Stimulated activated CD4-positive, alpha-beta T cell treated with anti-CD3 and anti-CD28 coated beads, Interleukin-4, amount 100 ng/mL, for 4 hours (primary cell): ENCODE results near the gene GAL3ST3.
A peak's percentile ranks its signal among the peaks of the same experiment; 100 is the strongest.
"Not testable (repeated sequence)": the region's sequence is repeated elsewhere in the genome, so short reads cannot be mapped to it uniquely, and the experiment has no call there.

Source experiments
- DNase-seq, 2 experiments: peaks; one replicate each; pipeline ENCODE4 v3.0.0-alpha.2; 2020

Gene GAL3ST3

DNA sequence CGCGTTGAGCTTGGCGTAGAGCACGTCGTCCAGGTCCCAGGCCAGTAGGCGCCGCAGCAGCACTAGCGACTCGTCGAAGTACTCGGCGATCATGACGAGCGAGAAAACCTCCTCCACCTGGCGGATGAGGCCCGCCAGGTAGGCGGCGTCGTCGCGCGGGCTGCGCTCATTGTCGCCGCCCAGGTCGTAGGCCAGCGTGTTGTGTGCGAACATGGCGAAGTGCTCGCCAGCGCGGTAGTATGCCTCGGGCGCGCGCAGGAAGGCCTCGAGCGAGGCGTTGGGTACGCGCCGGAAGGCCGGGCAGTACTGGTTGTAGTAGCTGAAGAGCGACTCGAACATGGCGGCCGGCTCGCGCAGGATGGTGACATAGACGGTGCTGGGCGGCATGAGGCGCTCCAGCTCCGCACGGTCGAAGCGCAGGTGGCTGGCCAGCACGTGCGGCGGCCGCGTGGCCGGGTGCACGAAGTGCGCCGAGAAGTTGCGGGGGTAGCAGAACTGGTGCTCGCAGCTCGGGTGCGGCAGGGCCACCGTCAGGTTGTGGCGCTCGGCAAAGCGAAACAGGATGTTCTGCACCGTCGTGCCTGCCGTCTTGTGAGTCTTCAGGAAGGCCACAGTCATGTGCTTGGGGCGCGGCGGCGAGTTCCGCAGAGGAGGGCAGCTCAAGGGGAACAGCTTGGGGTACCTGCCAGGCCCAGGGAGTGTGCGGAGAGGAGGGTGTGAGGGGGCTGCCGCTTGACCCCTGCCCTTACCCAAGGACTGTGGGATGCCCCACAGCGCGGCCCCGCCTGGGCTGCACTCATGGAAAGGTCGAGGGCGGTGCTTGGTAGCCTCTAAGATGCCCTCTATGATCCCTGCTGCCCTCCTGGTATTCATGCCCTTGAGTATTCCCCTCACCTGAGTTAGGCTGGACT, 5.7 kb downstream of the GAL3ST3 start:
- DNase-seq: no peak

DNA sequence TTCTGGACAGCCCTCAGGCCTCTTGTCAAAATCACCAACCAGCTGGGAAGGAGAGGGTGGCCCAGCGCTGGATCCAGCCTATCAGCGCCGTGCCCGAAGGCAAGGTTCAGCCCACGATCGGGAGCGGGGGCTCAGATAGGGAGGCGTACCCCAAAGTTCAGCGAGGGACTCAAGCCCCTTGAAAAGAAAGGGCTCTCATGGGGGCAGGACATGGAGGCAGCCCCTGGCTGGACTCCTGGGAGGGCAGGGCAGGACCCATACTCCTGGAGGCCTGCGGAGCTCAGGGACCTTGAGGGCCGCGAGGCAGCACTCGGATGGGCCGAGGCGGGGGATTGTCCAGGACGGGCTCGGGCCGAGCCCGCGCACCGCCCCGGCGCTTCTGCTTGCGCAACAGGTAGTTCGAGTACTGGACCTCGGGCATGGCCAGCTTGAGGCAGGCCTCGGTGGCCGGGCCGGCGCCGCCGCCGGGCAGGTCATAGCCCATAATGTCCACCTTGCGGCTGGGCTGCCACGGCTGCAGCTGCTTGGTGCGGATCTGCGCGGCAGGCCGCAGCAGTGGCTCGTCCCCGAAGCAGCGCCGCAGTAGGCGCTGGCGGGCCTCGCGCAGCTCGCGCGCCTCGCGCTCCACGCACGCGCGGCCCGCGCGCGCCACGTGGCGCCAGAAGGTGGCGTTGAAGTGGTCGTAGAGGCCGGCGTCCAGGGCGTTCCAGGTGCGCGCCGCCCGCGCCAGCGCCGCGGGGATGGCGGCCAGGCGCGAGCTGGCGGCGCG, 6.5 kb downstream of the GAL3ST3 start:
- DNase-seq: no peak

- no peak for DNase-seq
Observed at GRCh38 chr11:66039765-66040164, 9.2 kb downstream of the GAL3ST3 start.

- no peak for DNase-seq
Observed at GRCh38 chr11:66037327-66037726, 11.6 kb downstream of the GAL3ST3 start.

DNA sequence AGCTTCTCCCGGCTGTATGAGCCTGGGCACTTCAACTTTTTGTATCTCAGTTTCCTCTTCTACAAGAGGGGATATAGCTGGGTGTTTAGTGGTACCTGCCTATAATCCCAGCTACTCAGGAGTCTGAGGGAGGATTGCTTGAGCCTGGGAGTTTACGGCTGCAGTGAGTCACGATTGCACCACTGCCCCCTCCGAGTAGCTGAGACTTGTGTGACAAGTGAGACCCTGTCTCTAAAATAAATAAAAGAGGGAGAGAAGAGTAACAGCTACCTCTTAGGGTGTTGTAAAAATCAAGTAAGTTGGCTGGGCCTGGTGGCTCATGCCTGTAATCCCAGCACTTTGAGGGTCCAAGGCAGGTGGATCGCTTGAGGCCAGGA, 12.6 kb downstream of the GAL3ST3 start:
- no peak for DNase-seq

DNA sequence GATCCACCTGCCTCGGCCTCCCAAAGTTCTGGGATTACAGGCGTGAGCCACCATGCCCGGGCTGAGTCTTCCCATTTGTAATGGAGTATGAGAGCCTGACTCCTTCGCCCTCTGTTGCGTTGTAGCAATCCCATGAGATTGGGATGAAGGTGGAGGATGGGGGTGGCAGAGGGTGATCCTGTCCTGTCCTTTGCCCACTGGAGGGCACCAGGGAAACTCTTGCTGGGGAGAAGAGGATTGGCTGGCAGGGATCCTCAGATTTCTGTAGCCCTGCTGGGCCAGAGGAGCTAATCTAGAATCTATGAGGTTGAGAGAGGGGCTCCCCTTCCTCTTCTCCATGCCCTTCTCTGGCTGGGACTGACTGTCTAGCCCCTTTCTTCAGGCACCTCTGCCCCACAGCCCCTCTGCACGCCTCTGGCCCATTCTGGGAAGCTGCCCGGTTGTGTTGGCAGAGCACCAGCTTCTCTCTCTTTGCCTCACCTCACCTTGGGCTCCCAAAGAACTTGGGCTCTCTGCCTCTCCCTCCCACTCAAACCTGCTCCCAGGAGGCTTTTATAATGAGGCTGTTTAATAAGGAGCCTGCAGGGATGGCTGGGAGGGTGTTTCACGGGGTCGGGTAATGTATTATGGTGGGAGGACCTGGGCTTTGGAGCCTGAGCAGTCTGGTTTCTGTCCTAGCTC, 13.2 kb downstream of the GAL3ST3 start:
- no peak for DNase-seq

GRCh38 chr11:66032957-66033735, 15.8 kb downstream of the GAL3ST3 start:
- no peak for DNase-seq

GRCh38 chr11:66026017-66026529, 22.9 kb downstream of the GAL3ST3 start, which contains the start of gene CATSPER1:
TSS of gene CATSPER1 (minus strand) at chr11:66026479. CDS start at chr11:66026379, 100 bp downstream.
- no peak for DNase-seq

DNA sequence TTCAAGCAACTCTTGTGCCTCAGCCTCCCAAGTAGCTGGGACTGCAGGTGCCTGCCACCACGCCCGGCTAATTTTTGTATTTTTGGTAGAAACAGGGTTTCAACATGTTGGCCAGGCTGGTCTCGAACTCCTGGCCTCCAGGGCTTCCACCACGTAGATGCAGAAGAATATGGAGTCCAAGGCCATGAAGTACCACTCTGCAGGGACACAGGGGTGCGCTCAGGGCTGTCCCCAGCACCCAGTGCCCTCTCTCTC, 25.8 kb downstream of the GAL3ST3 start:
- not testable (repeated sequence) for DNase-seq

- peak; percentile 60 to 81 for DNase-seq
Observed at GRCh38 chr11:66022401-66023185, 26.4 kb downstream of the GAL3ST3 start.

DNA sequence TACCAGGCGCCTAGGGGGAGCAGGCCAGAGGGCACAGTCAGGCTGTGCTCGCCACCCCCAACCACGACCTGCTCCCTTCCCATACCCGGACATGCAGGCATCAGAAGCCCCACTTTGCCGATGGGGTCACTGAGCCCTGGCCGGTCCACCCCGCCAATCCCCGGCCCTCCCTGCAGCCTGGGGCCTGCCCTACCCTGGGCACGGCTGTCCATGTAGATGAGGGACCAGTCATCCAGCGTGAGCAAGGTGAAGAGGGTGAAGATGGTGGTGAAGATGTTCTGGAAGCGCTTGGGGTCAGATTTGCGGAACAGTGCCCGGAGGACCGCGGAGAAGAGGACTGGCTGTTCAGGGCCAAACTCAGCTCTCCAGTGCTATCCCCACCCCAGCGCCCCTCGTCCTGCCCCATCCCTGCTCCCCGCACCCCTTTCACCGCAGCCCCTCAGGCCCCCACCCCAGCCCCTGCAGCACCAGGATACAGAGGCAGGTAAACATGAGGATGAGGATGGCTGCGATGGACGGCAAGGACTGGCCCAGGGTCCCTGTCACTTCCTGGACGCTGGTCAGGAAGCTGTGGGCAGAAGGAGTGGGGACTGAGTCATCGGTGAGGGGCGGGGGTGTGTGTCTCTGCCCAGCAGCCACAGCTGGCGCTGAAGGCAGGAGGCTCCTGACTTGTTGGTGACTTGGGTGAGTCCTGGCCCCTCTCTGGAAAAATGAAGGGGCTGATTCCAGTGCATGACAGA, 28.2 kb downstream of the GAL3ST3 start:
- DNase-seq: peak in 1 of 2 experiments; percentile 18

DNA sequence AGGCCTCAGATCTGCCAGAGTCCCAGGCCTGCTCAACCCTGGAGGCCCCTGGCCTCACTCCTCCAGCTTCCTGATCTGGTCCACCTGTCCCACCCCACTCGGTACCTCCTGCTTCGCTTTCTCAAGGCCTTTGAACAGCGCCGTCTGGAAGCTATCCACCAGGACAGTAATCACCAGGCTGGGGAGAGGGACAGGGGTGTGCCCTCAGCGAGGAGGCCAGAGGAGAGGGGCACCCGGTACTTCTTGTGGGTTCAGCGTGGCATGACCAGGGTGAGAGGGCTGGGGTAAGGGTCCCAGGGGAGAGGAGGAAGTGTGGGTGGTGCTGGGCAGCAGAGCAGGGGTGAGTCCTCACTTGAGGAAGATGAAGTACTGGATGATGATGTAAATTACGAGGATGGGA, 28.7 kb downstream of the GAL3ST3 start:
- DNase-seq: no peak

DNA sequence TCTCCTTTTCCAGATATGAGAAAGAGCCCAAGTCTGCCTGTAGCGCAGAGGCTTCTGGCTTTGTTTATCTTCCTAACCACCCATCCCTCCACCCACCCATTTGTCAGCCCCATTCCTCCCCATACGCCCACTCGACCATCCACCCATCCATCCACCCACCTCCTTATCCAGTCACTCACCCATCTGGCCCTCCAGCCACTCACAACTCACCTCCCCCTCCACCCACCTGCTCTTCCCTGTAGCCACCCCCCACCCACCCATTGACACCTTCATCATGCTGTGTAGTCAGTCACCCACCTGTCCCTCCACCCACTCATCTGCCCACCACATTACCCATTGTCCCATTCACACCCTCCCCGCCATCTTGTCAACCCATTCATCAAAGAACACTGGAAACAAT, 31.6 kb downstream of the GAL3ST3 start:
- peak in 1 of 2 experiments; percentile 86 for DNase-seq

- DNase-seq: no peak
Observed at GRCh38 chr11:66016793-66017177, 32.2 kb downstream of the GAL3ST3 start.

DNA sequence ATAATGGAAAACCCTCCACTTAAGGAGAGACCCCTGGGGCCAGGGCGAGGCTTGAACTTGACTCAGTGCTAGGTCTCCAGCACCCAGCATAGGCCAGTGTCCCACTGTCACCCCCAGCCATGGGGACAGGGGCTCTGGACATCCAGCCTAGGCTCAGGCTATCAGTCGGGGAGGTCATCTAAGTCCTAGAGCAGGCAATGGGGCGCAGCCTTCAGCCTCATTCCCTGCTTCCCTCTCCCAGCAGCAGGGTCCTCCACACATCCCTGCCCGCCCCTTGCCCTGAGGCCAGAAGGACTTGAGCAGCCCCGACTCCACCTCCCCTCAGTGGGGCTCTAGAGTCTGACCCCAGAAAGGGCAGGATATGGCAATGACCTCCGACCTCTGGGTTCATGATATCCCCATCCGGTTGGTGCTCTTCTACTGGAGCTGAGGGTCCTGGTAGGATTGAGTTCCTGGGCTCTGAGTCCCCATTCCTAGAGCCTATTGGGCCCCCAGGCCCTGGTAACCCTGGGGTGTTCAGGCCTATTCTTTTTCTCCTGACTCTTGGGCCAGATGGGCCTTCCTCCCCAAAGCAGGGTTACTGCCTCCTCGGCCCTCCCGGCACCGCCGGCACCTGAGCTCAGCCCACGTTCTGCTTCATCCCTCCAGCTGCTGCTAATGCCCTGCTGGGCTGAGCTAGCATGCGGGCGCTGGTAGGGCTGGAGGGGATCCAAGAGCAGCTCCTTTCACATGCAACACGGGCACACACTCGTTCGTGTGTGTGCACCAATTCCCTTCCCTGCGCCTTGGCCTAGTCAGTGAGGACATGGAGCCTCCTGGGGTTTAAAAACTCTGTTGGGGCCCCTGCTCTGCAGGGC, 32.8 kb downstream of the GAL3ST3 start:
- no peak for DNase-seq

DNA sequence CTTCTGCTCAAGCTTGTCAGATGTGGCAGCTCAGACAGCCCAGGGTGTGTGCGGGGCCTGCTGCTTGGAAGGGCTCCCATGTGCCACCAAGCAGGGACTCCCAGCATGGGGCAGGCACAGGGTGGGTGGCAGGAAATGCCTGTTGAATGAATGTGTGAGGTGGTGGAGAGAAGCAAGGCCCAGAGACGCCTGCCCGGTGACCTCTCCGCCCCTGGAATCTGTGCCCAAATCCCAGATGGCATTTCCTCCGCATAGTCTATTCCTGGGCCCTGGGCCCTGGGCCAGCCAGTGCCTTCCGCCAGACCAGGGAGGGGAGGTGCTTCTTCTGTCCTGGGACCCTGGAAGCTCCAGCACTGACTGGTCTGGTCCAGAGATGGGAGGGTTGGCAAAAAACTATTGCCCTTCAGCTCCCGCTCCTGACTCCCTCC, 33.5 kb downstream of the GAL3ST3 start:
- DNase-seq: no peak

DNA sequence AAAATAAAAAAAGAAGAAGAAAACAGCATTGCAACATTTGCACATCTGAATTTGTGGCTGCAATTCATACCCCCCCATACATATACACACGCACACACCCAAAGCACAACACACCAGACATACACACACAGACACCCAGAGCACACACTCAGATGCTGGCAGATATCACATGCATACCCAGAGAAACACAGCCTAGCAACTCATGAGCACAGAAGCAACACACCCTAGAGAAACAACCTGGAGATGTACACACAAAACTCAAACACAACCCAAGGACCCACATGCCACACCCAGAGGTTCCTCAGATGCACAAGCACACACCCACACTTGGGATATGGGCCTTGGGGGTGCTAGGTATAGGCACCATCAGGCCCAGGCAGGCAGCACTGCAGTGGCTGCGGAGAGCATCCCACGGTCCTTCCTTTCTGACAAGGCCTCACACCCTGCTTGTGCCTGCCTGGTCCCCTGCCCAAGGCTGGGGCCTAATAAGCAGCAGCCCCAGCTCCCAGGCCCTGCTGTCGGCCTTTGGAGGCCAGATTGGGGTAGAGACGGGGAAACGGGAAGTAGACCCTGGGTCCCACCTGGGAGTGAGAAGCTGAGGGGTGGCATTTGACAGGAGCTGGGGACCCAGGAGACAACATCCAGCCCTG, 34.0 kb downstream of the GAL3ST3 start:
- DNase-seq: no peak

GRCh38 chr11:66013762-66014100, 35.2 kb downstream of the GAL3ST3 start:
- no peak for DNase-seq

- DNase-seq: no peak
Observed at GRCh38 chr11:66012946-66013761, 35.8 kb downstream of the GAL3ST3 start.
